ENCODE measurements around the gene PWWP2B. TPM values are rescaled to one million over a fixed set of nuclear protein-coding genes. Genes with fewer than 3 reads are reported as not detected.

The PWWP2B gene
- total and polyA plus RNA-seq, 2 of the 8 experiments (the other 6 are each of a cell fraction or from before 2014, with no cell fraction given) = 5.3 to 10.8 TPM

- TF ChIP-seq SIRT6 (IDR thresholded peaks at IDR 0.05; ENCODE audit: low read length) (no peak), USF2 (IDR thresholded peaks at IDR 0.05; ENCODE audit: low read length) (no peak)
Measured at GRCh38 chr10:132355754-132356153, 41.2 kb upstream of the PWWP2B start (continued).

Measured in H1 (cell line).